ENCODE results near the gene BABAM2. TPM values are rescaled to one million over a fixed set of nuclear protein-coding genes. Genes with fewer than 3 reads are reported as not detected.

Gene BABAM2
- total RNA-seq, 1 donor from 2014 or later: 16.7 TPM

DNA sequence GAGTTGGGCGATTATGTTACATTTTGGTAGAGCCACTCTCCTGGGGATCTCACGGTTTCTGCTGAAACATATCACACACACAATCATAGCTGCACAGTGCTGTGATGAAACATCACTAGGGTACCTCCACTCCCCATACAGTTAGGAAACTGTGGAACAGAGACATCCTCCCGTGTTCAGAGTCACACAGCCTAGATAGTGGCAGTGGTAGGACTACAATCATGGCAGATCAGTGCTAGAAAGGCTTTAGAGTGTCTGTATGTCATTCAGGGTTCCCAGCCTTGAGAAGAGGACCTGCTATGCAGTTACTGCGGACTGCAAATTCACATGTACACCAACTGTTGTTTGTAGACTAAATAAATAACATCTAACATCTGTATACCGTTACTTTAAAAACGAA is 291.8 kb downstream of the BABAM2 start:
- ATAC-seq (no peak), DNase-seq (ENCODE audit: low spot score) (no peak)

DNA sequence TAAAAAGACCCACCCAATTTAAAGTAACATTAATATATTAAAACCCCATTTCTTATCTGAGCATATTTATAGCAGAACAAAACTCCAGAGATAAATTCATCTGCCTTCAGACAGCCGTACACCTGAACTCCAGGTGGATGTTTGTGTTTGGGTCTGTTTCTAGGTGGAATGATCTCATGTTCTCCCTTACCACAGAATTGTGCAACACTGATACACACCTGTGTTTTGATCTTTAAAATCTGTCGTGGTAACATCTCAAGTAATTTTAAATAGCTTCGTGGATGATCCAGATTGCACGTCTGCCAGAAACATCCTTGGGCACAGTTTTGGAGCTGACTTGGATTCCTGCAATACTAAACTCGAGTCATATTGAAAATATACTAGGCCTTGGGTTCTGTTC is 294.6 kb downstream of the BABAM2 start:
- DNase-seq (ENCODE audit: low spot score) (no peak), ATAC-seq (no peak)

DNA sequence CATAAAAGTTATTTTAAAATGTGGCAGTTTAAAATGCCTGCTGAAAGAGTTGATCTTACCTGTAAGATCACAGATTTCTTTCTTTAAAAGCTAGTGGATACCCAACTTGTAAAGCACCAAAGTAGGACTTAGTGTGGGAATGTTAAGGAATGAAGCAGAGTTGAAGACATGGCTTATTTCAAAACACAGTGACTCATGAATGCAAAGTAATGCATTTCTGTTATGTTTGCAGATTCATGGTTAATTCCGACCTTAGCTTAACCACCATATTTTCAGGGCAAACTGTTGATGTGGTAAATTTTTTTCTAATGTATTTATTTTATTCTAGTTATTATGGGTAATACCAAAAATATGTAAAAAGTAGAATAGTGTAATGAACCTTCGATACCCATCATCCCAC is 295.4 kb downstream of the BABAM2 start:
- DNase-seq (ENCODE audit: low spot score): no peak
- ATAC-seq: no peak

DNA sequence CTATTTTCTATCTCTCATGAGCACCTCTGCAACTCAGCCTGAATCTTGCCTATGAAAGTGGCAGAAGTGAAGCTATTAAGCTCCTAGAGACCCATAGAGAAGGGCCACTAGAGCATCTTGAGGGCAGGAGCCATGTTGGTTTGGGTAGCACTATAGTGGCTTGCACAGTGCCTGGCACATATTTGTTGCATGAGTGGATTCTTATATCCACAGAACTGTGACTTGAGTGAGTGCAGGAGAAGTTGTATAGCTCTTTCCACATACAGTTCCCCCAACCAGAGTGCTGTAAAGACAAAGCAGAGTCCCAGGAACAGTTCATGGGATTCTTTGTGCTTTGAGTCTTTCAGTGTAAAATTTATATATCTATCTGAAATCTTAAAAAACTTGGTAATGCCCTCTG is 296.7 kb downstream of the BABAM2 start:
- no peak for ATAC-seq
- DNase-seq (ENCODE audit: low spot score): no peak

DNA sequence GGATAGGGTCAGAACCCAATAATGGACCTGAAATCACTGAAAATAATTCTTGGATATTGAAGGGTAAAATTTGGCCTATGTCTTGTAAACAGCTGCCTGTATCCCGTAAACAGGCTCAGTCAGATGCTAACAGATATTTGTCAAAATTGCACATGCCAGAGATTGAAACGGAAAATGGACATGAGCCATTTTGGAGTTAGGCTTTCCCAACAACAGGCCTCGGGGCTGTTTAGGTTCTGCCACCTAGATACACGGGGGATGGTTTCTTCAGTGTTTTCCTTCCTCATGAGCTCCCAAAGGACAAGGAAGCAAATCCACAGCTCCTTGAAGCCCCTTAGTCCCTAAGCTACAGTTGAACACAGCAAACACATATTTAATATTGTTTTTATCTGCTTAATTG is 297.9 kb downstream of the BABAM2 start:
- no peak for DNase-seq (ENCODE audit: low spot score)
- ATAC-seq: no peak

DNA sequence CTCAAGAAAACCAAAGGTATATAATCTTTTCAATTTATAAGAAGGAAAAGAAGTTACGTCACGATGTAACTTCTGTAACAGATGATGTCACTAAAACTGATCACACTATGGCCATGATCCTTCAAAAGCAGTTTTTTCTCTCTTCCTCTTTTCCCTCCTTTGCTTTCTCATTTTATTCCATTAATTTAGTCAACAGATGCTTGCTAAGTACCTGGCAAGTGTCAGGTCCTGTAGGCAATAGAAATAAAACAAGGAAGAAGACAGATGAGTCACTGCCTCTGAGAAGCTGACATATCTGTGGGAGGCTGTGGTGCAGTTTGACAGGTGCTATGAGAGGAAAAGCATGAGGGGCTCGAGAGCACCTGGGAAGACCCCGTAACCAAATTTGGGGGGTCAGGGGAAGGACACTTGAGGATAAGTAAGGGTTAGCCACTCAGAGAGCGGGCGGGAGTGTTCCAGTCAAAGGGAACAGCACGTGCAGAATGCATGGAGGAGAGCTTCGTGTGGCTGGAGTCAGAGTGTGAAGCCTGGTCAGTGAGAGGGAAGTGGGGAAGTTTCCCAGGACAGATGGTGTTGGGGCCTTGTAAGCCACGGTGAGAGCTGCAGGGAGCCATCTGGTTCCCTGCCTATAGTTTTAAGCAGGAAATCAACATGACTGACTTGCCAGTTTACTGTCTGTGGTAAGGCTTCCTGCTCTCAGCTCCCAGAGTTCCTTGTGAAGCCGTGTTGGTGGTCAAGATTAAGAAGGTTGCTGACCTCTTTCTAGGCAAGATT is 303.3 kb downstream of the BABAM2 start:
- ATAC-seq (no peak), DNase-seq (ENCODE audit: low spot score) (no peak)

DNA sequence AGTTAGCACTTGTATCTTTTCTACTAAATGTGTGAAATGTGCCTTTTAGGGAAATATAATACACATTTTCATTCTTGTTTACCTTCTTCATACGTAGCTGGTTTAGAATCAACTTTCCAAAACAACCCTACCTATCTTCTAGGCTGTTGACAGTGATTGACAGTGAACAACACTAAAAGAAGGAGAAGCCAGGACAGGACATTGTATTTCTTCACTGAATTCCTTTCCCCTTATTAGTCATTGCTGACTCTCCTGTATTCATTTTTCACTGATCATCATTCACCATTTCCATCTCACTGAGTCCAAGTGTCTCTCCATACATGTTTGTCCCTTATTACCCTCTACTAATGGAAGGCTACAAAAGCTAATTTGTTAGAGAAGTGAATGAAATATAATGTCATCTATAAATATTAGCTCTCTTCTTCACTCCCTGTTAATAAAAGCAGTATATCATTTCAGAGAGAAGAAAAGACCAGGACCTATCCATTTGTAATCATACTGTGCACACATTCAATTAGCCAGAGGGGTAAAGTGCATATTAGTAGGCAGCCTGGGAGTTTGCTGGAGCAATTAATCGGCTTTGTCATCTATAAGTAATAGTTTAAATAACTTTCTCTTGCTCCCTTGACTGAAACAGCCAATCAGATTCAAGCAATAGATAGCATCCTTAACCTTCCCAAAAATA is 309.6 kb downstream of the BABAM2 start:
- DNase-seq (ENCODE audit: low spot score): no peak
- ATAC-seq: no peak

DNA sequence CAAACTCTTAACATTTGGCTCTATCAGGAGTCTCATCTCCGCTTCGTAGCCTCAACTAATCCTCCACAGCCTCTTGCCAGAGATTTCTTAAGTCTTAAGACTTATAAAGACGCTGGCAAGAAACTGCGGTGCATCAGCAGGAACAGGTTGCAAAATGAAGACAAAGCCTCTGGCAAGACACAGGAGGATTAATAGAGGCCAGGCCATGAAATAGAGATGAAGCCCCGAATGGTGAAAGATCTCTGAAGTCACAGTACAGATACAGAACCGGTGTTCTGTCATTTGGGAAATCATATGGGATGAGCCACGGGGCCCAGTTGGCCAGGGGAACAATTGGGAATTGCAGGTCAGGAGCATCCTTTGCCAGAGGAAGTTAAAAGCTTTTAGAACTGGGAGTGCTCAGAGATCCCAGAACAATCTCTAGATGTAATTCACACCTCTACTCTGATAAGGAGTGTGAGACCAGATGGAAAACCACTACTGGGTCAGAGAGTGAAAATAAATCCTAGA is 311.2 kb downstream of the BABAM2 start:
- ATAC-seq (no peak), DNase-seq (ENCODE audit: low spot score) (no peak)

DNA sequence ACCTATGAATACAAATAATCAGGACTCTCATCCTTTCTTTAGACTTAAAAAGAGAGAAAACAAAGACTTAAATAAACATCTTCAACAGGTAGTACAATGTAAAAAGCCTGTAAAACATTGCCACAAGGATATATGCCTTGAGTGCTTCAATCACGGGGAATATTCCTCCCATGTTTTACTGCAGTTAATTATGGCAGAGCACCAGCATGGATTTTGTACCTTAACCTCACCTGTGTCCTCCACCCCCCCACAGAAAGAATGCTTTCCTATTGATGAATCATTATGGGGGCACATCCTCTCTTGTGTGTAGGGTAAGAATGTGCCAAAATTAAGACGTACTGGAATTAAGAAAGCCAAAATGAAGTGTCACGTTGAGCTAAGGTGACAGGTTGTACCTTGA is 312.2 kb downstream of the BABAM2 start:
- ATAC-seq (no peak), DNase-seq (ENCODE audit: low spot score) (no peak)

DNA sequence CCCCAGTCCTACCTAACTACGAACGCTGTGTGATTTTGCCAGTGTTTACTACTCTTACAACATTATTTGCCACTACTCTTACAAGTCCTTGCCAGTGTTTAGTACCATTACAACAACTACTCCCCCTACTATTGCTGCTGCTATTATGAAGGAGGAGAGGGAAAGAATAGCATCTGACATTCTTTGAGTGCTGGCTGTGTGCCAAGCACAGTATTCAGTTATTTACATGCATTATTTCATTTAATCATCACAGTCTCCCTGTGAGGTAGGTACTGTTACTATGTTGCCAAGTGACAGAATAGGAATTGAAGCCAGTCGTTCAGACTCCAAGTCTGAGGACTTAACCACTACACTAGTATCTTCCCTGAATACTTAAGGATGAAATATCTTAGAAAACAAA is 316.2 kb downstream of the BABAM2 start:
- ATAC-seq: no peak
- no peak for DNase-seq (ENCODE audit: low spot score)

DNA sequence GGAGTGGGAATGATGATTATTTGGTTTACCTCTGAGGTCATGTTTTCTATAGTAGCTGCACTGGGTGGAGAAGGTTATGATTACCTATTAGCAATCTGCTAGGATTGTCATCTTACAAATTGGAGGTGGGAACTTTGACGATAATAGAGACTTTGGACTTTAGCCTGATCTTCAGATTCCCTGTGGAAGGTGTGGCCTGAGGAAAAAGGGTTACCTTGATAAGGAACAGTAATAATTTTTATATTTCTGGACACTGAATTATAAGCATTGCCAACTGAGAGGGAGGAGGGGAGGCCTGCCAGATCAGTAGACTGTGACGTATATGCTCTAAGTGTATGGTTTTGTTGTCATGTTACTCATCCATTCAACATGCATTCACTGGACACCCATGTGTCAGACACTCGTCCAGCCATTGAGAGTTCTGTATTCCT is 318.7 kb downstream of the BABAM2 start:
- no peak for ATAC-seq

DNA sequence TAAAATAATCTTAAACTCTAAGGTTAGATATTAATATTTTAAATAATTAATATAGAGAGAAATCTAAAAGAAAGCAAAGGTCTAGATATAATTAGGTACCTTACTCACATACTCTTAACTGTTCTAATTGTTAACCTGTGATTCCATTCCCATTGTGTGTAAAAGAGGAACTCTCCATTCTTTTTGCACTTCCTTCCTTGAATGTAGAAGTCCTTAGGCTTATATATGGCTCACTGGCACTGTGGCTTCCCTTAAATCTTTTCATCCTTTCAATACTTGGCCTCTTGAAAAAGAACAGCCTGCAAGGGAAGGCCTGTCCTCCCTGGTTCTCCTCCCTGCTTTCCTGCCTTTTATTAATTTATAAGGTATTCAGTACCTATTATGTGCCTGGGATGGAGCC is 319.3 kb downstream of the BABAM2 start:
- no peak for ATAC-seq
- DNase-seq (ENCODE audit: low spot score): no peak

More for the DNA sequence above, 318.7 kb downstream of the BABAM2 start:
- DNase-seq (ENCODE audit: low spot score): no peak

DNA sequence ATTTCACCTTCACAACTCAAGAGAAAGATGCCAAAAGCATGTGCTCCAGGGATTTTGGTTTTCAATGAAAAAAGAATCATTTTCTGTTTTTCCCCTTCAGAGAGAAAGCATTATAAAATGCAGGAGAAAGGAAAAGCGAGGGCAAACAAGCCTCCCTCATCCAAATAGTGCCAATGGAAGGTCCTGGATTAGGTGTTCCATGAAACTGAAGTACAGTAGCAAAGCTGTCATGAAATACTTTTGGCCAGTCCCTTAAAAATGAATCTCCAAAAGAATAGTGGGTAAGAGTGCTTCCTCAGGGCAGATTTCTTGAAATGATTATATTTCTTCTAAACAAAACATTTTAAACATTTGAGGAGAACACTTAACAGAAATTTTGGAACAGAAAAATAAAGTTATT is 320.0 kb downstream of the BABAM2 start:
- DNase-seq (ENCODE audit: low spot score) (no peak), ATAC-seq (no peak)

DNA sequence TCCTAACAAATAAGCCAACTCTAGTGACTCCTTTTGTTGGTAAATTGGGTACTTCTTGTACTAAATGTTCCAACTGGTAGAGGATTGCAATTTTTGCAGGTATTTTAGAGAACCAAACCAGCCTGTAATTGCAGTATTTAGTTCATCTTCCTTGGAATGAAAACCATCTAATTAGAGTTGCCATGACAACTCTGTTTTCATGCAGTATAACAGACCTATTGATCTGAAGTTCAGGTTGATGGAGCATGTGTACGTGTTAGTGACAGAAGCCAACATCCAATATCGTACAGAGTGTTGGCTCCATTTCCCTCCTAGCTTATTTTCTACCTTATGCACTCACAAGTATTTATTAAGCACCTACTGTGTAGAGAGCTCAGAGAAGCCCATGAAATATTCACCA is 325.8 kb downstream of the BABAM2 start:
- ATAC-seq (no peak), DNase-seq (ENCODE audit: low spot score) (no peak)

DNA sequence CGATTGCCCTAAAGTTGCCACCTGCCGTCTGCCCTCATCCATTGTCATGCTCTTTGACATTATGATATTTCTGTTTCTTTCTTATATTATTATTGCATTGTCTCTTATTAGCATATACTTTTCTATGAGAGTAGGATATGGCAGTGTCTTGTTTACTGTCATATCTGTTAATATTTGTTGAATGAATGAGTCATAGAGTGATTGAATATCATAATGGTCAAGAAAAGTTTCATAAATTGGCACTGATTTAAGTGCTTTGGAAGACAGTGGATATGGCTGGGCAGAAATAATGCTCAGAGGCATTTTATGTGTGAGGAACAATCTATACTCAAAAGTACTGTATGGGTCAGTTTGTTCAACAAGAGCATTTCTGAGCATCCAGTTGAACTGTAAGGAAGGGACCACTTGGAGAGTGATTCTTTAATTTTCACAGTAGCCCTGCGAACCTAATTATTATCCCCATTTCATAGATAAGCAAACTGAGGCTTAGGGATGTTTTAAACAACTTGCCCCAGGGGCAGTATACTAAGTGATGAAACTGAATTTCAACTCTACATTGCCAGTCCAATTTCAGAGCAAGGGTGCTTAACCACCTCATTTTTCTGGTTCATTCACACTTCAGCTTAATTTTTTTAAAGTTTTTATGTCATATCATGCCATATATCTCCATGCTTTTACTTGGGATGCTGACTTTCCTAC is 326.7 kb downstream of the BABAM2 start:
- ATAC-seq: no peak
- no peak for DNase-seq (ENCODE audit: low spot score)

DNA sequence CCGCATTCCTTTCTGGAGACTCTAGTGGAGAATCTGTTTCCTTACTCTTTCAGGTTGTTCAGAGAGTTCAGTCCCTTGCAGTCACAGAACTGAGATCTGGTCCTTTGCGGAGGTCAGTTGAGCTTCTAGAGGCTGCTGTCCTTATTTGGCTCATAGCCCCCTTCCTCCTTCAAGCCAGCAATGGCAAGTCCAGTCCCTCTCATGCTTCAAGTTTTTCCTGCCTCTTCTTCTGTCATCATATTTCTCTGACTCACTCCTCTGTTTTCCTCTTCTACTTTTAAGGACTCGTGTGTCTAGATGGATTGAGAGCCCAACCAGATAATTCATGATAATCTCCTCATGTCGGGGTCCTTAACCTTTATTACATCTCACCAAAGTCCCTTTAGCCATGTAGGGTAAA is 328.6 kb downstream of the BABAM2 start:
- ATAC-seq: no peak
- DNase-seq (ENCODE audit: low spot score): no peak

DNA sequence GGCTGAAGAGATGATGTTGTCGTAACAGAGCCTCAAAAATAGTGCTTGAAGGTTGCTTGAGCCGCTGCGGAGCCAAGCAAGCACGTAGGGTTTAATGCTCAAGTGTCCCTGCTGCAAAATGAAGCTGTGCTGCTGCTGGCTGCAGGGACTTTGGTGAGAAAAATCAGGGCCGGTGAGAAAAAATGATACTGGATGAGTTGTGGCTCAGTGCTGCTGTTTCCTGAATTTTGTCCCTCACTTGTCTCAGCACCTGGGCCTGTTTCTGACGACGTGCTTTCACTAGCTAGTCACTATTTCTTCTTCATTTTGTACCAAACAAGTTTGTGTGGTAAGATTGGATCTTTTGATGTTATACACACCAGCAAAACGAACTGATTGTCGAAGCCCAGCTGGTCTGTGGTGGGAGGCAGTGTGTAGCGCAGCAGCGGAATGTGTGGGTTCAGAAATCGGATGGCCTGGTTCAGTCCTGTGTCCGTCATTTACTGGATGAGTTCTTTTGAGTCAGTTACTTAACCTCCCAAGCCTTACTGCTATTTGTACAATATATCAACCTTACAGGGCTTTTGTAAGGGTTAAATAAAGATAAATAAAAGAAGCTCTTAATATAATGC is 329.3 kb downstream of the BABAM2 start:
- ATAC-seq (no peak), DNase-seq (ENCODE audit: low spot score) (no peak)

DNA sequence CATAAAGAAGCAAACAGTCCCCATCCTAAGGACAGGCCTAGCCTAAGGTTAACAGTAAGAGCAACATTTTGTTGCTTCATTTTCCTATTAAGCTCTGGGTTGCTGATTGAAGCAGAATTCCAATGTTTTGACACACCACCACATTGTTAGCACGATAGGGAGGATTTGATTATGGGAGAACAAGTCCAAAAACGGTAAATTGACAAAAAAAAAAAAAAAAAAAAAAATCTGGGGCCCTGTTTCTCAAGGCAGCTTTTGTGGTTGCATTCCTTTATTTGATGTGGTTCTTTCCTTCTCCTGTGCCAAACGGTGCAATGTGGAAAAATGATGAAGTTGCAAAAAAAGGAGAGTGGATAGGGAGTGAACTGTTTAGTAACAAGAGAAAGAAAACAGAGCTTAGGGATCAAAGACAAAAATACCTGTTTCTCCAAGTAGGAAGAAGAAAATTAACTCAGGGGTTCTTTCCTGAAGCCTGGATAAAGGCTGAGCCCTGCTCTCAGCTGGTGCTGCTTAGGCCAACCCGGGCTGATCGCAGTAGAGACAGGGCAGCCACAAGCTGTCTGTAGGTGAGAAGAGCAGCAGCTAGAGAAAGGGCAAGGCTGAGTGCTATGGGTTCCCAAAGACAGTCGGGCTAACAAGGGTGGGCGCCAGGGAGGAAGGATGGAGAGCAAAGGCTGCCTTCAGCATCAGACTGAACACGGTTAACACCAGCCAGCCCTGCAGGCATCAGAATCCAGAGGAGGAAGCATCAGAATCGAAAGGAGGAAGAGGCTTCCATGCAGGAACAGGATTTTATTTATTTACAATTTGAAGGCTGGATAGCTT is 334.3 kb downstream of the BABAM2 start:
- ATAC-seq: no peak
- DNase-seq (ENCODE audit: low spot score): no peak

DNA sequence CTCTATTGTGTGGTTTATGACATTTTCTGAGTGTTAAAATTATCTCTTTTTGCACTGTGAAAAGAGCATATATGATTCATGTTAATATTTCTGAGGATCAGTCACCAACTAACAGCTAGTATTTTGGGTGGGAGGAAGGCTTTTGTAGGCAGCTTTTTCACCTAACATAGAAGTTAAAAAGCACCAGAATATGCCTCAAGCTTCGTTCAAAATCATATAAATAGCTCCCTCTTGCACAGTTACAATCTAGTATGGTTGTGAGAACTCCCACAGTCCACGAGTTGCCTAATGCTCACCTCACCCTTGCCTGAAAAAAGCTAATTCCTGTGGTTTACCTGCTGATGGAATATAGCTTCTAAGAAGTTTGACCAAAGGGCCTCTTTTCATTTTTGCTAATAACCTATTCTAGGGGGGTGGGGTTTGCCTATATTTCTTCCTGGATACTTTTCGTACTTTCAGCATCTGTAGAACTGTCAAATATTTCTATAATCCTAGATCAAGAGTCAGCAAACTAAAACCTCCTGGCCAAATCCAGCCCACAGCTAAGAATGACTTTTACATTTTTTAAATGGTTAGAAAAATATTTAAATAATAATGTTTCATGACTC is 335.0 kb downstream of the BABAM2 start:
- no peak for ATAC-seq
- DNase-seq (ENCODE audit: low spot score): no peak

DNA sequence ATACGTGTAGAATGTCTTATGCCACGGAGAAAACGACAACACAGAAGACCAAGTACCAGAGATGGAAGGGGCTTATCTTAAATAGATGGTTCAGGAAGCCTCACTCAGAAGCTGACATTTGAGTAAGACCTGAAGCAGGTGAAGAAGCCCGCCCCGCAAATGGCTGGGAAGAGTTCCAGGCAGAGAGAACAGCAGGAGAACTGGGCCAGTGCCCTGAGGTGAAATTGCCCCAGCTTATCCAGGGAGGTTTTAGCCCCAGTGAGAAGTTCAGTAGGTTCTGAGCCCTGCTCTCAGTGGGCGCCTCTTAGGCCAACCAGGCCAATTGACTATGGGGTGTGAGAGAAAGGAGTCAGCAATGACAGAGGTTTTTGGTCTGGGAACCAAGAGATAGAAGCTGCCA is 336.0 kb downstream of the BABAM2 start:
- ATAC-seq: no peak
- DNase-seq (ENCODE audit: low spot score): no peak
